ENCODE measurements around the gene AGPAT1.

The AGPAT1 gene

DNA sequence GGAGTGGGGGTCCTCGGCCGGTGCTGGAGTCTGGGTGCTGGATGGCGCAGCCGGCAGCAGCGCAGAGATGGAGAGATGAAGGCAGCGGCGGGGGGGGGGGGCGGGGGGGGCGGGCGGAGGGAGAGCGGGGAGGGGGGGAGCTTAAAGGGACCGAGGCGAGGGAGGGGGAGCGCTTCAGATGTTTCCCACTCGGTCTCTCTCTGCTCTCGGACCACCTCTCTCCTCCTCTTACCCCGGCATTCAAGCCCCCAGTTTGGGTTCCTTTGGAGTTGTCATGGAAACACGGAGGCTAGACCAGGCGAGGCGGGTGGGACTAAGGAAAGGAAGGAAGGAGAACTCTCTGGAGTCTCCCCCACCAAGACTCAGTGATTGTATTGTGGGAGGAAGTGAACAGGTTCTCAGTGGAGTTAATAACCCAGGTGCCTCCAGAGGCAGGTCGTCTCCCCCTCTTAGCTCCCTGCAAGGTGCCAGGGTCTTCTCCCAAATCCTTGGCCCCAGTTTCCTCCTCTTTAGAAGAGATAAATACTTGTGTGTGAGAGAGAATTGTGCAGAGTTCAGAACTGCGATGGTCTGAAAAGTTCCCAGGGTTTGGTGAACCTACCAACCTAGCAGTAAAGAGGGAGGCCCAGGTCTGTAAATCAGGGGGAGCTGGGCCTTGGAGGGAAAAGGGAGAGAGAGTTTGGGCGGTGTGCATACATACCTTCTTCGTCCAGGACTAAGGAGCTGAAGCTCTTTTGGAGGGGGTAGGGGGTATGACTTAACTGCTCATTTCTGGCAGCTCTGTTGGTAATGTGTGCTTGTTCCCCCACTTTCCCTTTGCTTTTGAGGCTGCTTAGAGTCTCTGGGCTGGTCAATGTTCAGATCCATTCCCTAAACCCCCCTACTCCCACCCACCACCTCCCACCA, 23.8 kb downstream of the AGPAT1 start, which contains the start of gene PRRT1:
Gene PRRT1 (minus strand): TSS at position 77 of the 906 bp plus-strand sequence. CDS start 112 bp downstream, outside the sequence.
- H3K27me3 ChIP-seq (ENCODE audit: control insufficient read depth, insufficient read depth, low read length): no peaks in the 10 kb centered on the region
- peak within 1 kb of the TSS; percentile 80 for H3K4me3 ChIP-seq (ENCODE audit: low read depth, low read length)
- H3K27ac ChIP-seq: peak within 1 kb of the TSS; percentile 98
- peak within 1 kb of the TSS; percentile 50 for H3K9ac ChIP-seq
- H3K4me1 ChIP-seq: peaks cover 15% of the 10 kb centered on the region
- peaks cover 9% of the 10 kb centered on the region for H3K79me2 ChIP-seq
- H3K36me3 ChIP-seq (ENCODE audit: control insufficient read depth, insufficient read depth, low read length): no peaks in the 10 kb centered on the region
- TF ChIP-seq, protein P1, sequence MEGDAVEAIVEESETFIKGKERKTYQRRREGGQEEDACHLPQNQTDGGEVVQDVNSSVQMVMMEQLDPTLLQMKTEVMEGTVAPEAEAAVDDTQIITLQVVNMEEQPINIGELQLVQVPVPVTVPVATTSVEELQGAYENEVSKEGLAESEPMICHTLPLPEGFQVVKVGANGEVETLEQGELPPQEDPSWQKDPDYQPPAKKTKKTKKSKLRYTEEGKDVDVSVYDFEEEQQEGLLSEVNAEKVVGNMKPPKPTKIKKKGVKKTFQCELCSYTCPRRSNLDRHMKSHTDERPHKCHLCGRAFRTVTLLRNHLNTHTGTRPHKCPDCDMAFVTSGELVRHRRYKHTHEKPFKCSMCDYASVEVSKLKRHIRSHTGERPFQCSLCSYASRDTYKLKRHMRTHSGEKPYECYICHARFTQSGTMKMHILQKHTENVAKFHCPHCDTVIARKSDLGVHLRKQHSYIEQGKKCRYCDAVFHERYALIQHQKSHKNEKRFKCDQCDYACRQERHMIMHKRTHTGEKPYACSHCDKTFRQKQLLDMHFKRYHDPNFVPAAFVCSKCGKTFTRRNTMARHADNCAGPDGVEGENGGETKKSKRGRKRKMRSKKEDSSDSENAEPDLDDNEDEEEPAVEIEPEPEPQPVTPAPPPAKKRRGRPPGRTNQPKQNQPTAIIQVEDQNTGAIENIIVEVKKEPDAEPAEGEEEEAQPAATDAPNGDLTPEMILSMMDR (IDR thresholded peaks at IDR 0.05): no peak
- H2AFZ ChIP-seq: peak within 1 kb of the TSS; percentile 80
- H3K4me2 ChIP-seq (ENCODE audit: low read length): peak within 1 kb of the TSS; percentile 88
- H3K9me3 ChIP-seq (ENCODE audit: control insufficient read depth, low read length): no peaks in the 10 kb centered on the region

DNA sequence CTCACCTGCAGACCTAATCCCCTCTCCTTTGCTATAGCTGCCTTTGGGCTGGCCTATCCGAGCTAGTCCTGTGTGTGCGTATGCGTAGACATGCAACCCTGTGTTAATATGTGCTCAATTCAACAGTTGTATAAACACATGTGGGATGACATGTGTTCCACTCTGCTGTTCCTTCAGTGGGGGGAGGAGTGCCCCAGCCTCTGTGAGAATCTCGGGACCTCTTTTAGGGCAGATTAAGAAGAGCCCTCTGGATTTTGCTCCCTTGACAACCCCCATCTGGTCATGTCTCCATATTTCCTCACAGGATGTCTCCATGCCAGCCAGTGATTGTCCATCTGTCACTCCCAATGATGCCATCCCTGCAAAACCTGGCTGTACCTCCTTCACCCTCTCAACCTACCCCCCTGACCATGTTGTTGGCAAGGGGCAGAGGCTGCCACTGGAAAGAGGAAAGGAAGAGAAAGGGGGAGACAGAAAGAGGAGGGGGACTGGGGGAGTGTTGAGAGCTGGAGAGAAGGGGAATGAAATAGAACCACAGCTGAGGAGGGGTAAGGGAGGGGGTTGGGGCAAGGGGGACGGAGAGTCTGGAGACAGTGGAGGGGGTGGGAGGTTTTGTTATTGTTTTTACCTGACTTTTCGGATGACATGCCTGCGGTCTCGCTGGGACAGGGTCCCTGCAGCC, 24.6 kb downstream of the AGPAT1 start:
- TF ChIP-seq, protein P1 (IDR thresholded peaks at IDR 0.05): no peak
- Histone ChIP-seq H2AFZ (peak overlapping the region; percentile 80), H3K9me3 (ENCODE audit: control insufficient read depth, low read length) (no peaks in the 10 kb centered on the region), H3K4me3 (ENCODE audit: low read depth, low read length) (peak overlapping the region; percentile 36), H3K27me3 (ENCODE audit: control insufficient read depth, insufficient read depth, low read length) (no peaks in the 10 kb centered on the region), H3K4me2 (ENCODE audit: low read length) (peak overlapping the region; percentile 46), H3K4me1 (peaks cover 15% of the 10 kb centered on the region), H3K79me2 (peaks cover 9% of the 10 kb centered on the region), H3K27ac (peak overlapping the region; percentile 39), H3K9ac (no peak overlapping the region), H3K36me3 (ENCODE audit: control insufficient read depth, insufficient read depth, low read length) (no peaks in the 10 kb centered on the region)

DNA sequence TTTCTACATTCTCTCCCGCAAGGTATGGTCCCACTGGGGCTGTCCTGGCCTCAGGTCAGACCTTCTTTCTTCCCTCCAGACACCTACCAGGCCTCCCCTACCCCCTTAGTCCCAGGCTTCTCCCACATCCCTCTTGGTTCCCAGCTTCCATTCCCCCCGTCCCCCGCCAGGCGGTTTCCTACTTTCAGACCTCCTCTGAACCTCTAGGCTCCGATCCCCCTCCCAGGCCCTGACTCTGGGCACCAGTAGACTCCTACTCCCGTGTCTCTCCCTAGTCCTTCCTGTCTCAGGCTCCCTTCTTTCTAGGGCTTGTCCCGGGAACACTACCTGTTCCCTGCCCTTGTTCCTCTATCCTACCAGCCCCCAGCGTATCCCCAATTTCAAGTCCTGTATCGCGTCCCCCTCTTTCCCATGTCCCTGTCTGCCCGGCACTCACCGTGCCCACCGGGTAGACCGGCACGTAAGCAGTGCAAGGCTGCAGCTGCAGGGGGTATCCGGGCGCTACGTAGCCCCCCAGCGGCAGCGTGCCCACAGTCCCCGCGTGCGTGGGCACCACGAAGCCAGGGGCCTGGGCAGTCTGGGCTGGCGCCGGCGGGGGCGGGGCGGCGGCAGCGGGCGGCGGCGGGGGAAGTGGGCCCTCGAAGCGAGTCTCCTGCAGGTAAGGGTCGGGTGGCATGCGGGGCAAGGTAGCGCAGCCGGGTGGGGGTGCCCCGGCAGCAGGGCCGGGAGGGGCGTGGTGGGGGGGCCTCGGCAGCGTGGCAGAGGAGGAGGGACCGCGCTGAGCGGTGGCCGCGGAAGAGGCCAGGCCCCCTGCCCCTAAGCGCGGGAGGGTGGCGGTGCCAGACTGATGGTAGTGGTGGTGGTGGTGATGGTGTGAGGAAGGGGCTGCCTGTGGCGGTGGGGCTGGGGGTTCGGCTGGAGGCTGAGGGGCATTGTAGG, 25.7 kb downstream of the AGPAT1 start:
- Histone ChIP-seq H3K4me3 (ENCODE audit: low read depth, low read length) (no peak overlapping the region), H3K9ac (no peak overlapping the region), H3K27me3 (ENCODE audit: control insufficient read depth, insufficient read depth, low read length) (no peaks in the 10 kb centered on the region), H3K79me2 (peaks cover 9% of the 10 kb centered on the region), H3K4me2 (ENCODE audit: low read length) (no peak overlapping the region), H3K27ac (no peak overlapping the region), H2AFZ (no peak overlapping the region), H3K36me3 (ENCODE audit: control insufficient read depth, insufficient read depth, low read length) (no peaks in the 10 kb centered on the region), H3K9me3 (ENCODE audit: control insufficient read depth, low read length) (no peaks in the 10 kb centered on the region), H3K4me1 (peaks cover 15% of the 10 kb centered on the region)
- TF ChIP-seq, protein P1 (IDR thresholded peaks at IDR 0.05): no peak

DNA sequence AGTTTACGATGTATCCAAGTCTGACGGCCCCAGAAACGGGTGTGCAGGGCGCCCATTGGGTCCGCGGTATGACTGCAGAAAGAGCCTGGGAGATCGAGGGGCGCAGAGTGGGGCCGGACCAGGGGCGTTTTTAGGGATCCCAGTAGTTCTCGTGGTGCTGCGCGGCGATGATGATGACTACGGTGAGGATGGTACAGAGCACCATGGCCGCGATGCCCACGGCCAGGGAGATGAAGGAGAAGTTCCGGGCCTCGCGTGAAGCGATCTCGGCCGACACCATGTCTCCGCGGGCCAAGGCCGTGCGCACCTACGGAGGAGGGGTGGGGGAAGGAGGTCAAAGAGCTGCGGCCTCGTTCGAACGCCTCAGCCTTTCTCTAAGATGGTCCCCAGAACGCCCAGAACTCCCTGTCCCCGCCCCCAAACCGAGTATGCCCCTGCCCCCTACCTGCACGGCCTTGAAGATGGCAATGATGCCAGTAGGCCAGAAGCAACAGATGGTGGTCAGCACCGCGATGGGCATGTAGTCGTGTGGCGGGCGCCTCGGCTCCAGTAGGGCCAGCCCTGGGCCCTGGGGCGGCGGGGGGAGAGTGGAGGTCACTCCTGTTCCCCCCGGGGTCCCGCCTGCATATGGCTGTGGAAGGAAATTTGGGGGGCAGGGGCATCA, 26.7 kb downstream of the AGPAT1 start:
- no peak overlapping the region for H2AFZ ChIP-seq
- TF ChIP-seq, protein P1 (IDR thresholded peaks at IDR 0.05): no peak
- no peak overlapping the region for H3K4me2 ChIP-seq (ENCODE audit: low read length)
- H3K4me3 ChIP-seq (ENCODE audit: low read depth, low read length): no peak overlapping the region
- no peaks in the 10 kb centered on the region for H3K9me3 ChIP-seq (ENCODE audit: control insufficient read depth, low read length)
- H3K27me3 ChIP-seq (ENCODE audit: control insufficient read depth, insufficient read depth, low read length): no peaks in the 10 kb centered on the region
- peaks cover 12% of the 10 kb centered on the region for H3K4me1 ChIP-seq
- peaks cover 1% of the 10 kb centered on the region for H3K79me2 ChIP-seq
- no peaks in the 10 kb centered on the region for H3K36me3 ChIP-seq (ENCODE audit: control insufficient read depth, insufficient read depth, low read length)
- H3K9ac ChIP-seq: no peak overlapping the region
- no peak overlapping the region for H3K27ac ChIP-seq

All from parathyroid adenoma (tissue), 2 donors.